ENCODE results near the gene FOLR2.
"Not testable (repeated sequence)": the region's sequence is repeated elsewhere in the genome, so short reads cannot be mapped to it uniquely, and the experiment has no call there.

The FOLR2 gene

DNA sequence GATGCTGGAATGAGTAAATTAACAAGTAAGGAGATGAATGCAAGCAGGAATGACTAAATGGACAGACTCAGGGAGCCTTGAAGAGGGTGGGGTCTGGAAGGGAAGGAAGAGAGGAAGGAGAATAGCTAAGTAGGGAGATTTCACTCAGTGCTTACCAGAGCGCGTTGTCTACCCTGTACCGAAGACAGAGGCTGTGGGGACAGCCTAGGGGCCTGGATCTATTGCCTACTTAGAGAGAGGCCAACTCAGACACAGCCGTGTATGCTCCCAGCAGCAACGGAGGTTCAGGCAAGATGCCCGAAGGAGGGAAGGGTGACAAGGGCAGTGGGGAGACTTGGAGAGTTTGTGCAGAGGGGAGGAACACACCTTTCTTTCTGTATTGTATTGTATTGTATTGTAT is at the start of gene FOLR2:
Gene FOLR2, plus strand, starts transcription at position 157 of the 400 bp plus-strand sequence. CDS start 1,791 bp downstream, outside the sequence.
- DNase-seq, result no peak

DNA sequence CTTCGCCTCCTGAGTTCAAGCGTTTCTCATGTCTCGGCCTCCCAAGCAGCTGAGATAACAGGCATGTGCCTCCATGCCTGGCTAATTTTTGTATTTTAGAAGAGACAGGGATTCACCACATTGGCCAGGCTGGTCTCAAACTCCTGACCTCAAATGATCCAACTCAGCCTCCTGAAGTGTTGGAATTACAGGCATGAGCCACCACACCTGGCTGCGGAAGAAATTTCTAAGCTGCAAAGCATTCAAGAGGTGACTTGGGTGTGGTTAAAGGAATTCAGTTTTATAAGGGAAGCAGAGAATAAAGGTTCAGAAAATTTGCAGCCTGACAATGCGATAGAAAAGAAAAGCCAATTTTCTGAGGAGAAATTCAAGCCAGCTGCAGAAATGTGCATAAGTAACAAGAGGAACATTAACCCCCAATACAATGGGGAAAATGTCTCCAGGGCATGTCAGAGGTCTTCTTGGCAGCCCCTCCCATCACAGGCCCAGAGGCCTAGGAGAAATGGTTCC is 47.5 kb upstream of the FOLR2 start:
- not testable (repeated sequence) for DNase-seq

DNA sequence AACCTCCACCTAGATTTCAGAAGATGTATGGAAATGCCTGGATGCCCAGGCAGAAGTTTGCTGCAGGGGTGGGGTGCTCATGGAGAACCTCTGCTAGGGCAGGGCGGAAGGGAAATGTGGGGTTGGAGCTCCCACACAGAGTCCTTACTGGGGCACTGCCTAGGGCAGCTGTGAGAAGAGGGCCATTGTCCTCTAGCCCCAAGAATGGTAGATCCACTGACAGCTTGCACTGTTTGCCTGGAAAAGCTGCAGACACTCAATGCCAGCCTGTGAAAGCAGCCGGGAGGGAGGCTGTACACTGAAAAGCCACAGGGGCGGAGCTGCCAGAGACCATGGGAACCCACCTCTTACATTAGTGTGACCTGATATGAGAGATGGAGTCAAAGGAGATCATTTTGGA is 46.8 kb upstream of the FOLR2 start:
- DNase-seq, result not testable (repeated sequence)

DNA sequence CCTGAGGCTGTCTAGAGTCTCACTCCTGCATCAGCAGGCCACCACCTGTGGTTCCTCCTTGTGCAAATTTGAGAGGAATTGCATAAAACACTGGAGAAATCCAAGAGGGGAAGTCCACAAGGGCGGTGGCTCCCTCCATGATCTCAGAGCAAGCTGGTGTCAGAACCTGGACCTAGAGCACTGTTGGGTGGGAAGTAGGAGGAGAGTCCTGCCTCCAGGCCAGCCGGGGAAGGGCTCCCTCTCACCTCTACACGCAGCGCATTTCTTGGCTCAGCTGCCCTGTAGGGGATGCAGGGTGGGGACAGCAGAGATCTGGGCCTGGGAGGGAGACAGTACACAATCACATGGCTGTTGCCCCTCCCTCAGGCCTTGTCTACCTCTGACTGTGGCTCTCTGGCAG is 44.6 kb upstream of the FOLR2 start:
- not testable (repeated sequence) for DNase-seq

DNA sequence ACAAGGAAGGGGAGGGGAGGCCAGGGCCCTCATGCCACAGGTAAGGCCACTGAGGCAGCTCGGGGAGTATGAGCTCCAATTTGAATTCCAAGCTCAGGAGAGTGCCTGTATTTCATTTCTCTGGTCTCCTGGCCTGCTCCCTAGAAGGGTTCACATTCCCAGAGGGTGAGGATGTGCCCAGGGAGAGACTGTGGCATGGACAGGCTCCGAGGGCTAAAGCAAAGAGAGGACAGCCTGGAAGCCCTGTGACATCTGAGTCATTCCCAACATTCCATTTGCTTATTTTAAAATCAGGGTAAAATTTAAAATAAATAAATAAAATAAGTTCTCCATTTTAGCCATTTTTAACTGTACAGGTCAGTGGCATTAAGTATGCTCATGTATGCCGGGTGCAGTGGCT is 43.3 kb upstream of the FOLR2 start:
- DNase-seq, result no peak

DNA sequence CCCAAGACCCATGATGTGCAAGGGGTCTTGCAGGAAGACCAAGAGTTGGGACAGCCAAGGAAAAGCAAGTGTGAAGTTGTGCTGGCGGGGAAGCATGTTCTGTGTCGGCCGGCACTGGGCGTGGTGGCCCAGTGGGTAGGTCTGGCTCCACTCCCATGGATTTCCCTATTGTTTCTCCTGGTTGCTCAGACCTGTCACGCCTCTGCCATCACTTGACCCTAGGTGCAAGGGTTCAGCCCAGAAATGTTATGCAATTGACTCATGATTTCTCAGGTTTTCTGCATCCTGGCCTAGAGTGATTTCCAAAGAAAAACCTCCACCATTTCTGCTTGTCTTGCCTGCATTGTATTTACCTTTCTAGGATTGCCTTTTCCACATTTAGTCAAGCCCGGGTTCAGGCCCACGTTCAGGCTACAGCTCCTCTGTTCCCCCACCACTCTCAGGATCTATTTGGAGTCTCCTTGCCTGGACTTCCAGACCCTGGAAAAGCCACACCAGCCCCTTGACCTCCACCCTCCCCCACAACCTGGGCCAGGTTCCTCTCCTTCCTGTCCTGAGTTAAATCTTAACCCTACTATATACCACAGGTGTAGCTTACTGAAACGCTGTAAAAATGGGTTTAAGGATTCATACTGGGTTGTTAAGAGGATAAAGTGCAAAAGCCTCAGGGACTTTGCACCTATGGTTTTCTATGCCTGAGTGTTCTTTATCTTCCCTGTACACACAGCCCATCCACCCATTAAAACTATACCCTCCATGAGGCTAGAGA is 42.1 kb upstream of the FOLR2 start:
- no peak for DNase-seq

DNA sequence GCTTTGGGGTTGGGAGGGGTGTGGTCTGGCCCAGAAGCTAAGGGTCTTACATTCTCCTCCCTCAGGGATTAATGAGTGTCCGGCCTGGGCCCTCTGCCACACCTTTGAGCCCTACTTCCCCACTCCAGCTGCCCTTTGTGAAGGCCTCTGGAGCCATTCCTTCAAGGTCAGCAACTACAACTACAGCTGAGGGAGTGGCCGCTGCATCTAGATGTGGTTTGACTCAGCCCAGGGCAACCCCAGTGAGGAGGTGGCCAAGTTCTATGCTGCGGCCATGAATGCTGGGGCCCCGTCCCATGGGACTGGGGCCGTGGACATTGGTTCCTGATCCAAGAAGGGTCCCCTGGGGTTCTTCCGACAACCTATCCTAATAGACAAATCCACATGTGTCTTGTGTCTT is 38.9 kb upstream of the FOLR2 start:
- no peak for DNase-seq

DNA sequence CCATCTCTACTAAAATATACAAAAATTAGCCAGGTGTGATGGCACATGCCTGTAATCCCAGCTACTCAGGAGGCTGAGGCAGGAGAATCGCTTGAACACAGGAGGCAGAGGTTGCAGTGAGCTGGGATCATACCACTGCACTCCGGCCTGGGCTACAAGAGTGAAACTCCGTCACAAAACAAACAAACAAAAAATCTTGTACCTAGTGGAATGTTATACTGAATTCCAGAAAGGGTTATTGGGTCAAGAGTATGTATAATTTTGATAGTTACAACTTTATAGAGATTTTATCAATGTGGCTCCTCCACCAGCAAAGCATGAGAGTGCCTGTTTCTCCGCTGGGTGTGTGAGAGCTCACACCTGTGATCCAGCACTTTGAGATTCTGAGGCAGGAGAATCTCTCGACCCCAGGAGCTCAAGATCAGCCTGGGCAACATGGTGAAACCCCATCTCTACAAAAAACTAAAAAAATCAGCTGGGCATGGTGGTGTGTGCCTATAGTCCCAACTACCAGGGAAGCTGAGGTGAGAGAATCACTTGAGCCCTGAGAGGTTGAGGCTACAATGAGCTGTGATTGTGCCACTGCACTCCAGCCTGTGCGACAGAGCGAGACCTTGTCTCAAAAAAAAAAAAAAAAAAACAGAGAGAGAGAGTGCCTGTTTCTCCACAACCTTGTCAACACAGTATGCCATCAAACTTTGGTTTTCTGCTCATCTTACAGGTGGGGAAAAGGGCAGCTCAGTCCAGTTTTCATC is 37.4 kb upstream of the FOLR2 start:
- DNase-seq, result no peak

DNA sequence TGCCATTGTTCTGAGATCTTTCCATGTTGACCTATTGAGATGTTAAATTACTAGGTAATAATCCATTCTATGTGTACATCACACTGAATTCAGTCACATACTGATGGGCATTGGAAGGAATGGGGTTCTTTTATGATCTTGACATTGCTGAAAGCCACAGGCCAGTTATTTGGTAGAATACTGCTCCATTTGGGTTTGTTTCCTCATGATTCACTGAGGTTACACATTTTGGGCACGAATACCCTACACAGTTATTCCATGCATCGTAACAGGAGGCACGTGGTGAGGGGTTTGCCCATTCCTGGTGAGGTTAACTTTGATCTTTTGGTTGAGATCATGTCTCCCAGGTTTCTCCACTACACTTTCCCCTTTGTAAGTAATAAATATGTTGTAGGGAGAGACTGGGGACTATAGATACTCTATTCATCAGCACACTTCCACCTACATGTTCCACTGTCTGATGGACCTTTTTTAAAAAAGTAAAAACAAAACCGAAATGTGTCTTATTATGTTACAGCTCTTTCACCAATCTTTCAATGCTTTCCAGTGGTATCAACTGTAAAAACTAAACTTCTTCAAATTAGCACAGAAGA is 36.7 kb upstream of the FOLR2 start:
- no peak for DNase-seq

DNA sequence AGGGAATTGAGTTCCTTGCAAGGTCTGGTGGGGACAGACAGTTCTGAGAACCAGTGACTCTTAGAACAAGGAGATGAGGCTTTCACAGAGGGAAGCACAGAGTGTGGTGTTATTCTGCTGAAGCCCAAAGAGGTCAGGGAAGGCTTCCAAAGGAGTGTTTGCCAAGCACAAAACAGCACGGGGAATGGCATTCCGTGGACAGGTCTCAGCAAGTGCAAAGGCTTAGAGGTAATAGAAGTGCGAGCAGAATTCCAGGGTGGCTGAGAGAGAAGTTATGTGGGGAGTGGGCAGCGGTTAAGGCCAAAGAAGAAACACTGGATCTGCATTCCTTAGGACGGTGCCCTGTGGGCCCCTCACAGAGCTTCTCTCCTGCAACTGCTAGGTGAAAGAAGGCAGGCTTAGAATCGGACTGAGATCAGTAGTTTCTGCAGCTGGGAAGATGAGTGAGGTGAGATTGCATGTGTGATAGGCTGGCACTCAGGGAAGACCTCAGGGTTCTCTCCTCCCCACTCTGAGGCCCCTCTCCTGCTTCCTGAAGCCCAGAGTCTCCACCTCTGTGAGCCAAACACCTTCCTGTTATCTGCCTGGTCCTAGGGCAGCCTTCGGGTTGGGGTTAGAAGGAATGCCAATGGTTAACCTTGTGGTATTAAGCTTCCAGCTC is 35.6 kb upstream of the FOLR2 start:
- DNase-seq, result not testable (repeated sequence)

DNA sequence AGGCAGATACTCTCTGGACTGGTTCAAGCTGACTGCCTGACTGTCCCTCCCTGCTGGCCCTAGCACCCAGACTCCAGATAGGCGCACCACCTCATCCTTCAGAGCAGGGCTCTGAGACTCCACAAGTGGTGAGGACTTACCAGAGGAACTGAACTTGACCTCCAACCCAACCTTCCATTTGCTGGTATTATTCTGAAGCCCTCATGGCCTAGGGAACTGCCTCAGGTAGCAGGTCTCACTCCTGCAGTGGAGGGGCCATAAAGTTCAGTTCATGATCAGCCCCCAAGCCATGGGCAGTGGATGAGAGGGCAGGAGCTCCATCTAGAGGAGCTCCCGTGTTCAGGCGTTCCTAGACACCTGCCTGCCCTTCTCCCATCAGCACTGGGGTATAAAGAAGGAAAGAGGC is 35.0 kb upstream of the FOLR2 start:
- DNase-seq, result not testable (repeated sequence)

DNA sequence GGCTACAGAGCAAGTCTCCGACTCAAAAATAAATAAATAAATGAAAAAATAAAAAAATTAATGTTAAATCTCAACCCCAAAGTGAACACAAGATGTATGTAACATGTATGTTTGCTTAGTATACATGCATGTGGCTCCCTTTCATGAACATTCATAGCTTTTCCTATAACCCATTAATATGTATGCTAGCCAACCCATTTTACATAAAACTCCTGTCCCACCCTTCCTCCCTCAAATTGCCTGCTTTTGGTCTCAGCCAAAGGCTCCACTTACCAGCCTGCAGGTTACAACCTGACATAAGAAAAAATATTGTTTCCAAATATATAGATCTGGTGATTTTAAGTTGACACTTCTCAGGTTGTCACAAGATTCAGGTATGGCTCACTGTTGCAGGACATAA is 28.3 kb upstream of the FOLR2 start:
- no peak for DNase-seq

DNA sequence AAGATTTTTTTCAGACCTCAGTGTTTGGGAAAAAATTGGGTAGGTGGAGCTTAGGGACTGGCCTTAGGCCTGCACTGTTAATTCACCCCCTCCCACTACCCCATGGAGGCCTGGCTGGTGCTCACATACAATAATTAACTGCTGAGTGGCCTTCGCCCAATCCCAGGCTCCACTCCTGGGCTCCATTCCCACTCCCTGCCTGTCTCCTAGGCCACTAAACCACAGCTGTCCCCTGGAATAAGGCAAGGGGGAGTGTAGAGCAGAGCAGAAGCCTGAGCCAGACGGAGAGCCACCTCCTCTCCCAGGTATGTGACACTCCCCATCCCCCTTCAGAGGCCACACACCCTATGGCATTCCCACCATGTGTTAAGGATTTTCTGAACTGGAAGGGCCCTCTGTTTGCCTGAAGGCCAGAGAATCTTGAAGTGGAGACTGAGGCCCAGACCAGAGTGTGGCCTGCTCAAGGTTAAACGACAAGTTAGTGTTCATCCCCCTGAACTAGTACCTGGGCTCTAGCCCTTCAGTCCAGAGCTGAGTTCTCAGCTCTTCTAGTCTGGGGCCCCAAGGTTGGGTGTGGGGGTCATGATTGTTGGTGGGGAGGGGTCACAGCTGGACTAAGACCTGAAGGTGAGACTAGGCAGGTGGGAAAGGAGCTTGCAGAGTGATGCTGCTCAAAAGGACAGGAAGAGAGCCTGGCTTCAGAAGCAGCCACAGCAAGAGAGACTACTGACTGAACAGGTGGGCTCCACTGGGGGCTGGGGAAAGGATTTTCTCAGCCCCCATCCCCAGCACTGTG is 26.9 kb upstream of the FOLR2 start:
- no peak for DNase-seq

DNA sequence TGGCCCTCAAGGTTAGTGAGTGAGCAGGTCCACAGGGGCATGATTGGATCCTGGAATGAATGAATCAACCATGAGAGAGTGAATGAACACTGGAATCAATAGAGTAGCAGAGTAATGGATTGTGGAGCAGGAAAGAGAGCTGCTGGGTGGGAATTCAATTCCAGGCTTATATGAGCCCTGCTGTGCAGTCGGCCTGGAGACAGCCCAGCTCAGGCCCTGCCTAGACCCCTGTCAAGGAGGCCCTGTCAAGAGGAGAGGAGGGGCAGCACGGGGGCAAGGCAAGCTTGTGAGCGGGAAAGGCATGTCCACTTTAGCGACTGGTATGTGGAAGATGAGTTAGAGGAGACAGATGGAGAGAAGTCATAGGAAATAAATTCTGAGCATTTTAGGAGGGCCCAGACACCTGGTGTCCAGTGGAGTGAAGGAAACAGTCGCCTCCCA is 25.9 kb upstream of the FOLR2 start:
- no peak for DNase-seq

DNA sequence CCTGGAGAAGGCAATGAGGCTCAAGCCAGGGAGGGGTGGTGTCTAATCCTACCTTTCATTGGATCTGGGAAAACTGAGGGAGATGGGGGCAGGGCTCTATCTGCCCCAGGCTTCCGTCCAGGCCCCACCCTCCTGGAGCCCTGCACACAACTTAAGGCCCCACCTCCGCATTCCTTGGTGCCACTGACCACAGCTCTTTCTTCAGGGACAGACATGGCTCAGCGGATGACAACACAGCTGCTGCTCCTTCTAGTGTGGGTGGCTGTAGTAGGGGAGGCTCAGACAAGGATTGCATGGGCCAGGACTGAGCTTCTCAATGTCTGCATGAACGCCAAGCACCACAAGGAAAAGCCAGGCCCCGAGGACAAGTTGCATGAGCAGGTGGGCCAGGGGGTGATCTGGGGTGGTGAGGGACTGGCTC is 24.6 kb upstream of the FOLR2 start, which contains the start of gene FOLR1:
Gene FOLR1, plus strand, starts transcription at position 180 of the 421 bp plus-strand sequence. Its CDS starts 34 bp downstream, at position 214.
- no peak for DNase-seq

DNA sequence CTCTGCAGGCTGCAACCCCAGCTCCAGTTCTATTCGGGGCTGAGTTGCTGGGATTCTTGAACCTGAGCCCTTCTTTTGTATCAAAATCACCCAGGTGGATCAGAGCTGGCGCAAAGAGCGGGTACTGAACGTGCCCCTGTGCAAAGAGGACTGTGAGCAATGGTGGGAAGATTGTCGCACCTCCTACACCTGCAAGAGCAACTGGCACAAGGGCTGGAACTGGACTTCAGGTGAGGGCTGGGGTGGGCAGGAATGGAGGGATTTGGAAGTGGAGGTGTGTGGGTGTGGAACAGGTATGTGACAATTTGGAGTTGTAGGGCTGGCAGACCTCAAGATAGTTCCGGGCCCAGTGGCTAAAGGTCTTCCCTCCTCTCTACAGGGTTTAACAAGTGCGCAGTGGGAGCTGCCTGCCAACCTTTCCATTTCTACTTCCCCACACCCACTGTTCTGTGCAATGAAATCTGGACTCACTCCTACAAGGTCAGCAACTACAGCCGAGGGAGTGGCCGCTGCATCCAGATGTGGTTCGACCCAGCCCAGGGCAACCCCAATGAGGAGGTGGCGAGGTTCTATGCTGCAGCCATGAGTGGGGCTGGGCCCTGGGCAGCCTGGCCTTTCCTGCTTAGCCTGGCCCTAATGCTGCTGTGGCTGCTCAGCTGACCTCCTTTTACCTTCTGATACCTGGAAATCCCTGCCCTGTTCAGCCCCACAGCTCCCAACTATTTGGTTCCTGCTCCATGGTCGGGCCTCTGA is 20.9 kb upstream of the FOLR2 start:
- DNase-seq, result no peak

DNA sequence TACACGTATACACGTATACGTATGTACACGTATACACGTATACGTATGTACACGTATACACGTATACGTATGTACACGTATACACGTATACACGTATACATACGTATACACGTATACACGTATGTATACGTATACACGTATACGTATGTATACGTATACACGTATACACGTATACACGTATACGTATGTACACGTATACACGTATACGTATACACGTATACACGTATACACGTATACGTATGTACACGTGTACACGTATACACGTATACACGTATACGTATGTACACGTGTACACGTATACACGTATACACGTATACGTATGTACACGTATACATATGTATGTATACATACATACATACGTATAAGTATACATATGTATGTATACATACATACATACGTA is 15.1 kb upstream of the FOLR2 start:
- not testable (repeated sequence) for DNase-seq

DNA sequence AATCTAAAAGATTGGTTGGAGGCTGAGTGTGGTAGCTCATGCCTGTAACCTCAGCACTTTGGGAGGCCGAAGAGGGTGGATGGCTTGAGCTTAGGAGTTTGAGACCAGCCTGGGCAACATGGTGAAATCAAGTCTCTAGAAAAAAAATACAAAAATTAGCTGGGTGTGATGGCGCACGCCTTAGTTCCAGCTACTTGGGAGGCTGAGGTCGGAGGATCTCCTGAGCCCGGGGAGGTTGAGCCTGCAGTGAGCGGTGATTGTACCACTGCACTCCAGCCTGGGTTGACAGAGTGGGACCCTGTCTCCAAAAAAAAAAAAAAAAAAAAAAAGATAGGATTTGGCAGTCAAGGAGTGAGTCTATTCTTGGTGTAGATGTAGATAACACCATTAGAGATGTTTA is 14.0 kb upstream of the FOLR2 start:
- no peak for DNase-seq

DNA sequence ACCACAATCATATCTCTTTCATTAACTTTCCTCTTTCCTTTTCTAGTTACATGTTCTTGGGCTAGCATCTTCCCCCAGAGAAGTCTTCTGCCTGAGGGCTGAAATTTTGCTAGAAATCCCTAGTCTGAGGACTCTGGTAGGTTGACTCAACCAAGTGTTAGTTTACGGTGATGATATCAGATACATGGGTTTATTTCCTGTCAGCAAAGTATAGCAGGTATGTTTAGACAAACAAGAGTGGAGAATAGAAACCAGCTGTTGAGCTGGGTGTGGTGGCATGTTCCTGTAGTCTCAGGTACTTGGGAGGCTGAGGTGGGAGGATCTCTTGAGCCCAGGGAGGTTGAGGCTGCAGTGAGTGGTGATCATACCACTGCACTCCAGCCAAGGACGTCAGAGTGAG is 13.4 kb upstream of the FOLR2 start:
- no peak for DNase-seq

DNA sequence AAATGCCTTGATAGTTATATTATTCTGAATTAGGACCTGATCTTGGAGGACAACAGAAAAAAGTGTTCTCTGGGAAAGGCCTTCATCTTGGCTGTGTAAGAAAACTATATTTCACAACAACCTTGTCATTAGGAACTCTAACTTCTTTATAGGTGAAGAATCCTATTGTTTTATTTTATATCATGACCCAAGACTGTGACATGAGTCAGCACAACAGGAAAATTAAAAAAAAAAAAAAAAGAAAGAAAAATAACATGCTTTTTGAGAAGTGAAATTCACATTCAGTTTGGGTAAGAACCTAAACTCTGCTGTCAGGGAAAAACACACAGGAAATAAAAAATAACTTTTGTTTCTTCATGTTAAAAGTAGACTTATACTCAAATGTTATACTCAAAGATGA is 11.7 kb upstream of the FOLR2 start:
- DNase-seq, result no peak

DNA sequence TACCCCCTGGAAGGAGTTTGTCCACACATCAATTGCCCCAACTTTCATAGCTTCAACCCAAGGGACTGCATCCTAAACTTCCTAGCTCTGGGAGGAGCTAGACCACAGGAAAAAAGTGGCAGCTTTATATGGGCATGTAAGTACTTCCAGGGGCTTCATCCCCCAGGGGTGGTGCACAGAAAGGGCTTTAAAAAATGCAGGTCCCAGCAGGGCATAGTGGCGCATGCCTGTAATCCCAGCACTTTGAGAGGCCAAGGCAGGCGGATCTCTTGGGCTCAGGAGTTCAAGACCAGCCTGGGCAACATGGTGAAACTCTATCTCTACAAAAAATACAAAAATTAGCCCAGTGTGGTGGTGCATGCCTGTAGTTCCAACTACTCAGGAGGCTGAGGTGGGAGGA is 9.8 kb upstream of the FOLR2 start:
- not testable (repeated sequence) for DNase-seq

Measured in CD4-positive, alpha-beta T cell treated with Interferon alpha-2 for 1 hour (primary cell).